Measurements from ENCODE around the gene LIMA1.
"Not testable (repeated sequence)": the region's sequence is repeated elsewhere in the genome, so short reads cannot be mapped to it uniquely, and the experiment has no call there.

The LIMA1 gene

DNA sequence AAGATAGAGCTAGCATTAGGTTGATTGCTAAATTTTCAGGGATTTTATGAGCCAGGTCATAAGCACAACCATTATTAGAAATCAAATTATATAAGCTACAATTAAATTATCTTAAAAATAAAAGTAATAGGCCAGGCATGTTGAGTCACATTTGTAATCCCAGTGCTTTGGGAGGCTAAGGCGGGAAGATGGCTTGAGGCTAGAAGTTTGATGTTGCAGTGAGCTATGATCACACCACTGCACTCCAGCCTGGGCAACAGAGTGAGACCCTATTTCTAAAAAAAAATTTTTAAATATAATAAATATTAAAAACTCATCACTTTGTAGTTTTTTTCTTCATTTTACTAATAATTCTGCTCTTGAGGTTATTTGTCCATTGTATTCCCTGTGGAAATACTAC is 1.9 kb upstream of the LIMA1 start:
- DNase-seq (ENCODE audit: low read depth), result no peak

GRCh38 chr12:50282721-50283228 is 545 bp downstream of the LIMA1 start:
- no peak for DNase-seq (ENCODE audit: low read depth)

- no peak for DNase-seq (ENCODE audit: low read depth)
Observed at GRCh38 chr12:50279501-50279900, 3.8 kb downstream of the LIMA1 start.

GRCh38 chr12:50276912-50277671 is 6.2 kb downstream of the LIMA1 start:
- DNase-seq (ENCODE audit: low read depth), result no peak

GRCh38 chr12:50276068-50276467 is 7.3 kb downstream of the LIMA1 start:
- no peak for DNase-seq (ENCODE audit: low read depth)

- DNase-seq (ENCODE audit: low read depth), result no peak
Observed at GRCh38 chr12:50275556-50275955, 7.8 kb downstream of the LIMA1 start.

DNA sequence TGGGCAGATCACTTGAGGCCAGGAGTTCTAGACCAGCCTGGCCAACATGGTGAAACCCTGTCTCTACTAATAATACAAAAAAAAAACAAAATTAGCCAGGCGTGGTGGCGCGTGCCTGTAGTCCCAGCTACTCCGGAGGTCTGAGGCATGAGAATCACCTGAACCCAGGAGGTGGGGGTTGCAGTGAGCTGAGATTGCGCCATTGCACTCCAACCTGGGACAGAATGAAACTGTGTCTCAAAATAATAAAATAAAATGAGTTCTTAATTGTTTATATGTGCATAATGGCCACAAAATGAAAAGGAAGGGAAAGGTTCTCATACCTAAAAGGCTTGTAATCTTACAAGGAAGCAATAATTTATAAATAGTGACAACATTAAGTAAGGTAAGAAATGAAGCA is 8.2 kb downstream of the LIMA1 start:
- DNase-seq (ENCODE audit: low read depth), result not testable (repeated sequence)

GRCh38 chr12:50271724-50272247 is 11.5 kb downstream of the LIMA1 start:
- DNase-seq (ENCODE audit: low read depth), result no peak

GRCh38 chr12:50268482-50268881 is 14.8 kb downstream of the LIMA1 start:
- DNase-seq (ENCODE audit: low read depth), result no peak

DNA sequence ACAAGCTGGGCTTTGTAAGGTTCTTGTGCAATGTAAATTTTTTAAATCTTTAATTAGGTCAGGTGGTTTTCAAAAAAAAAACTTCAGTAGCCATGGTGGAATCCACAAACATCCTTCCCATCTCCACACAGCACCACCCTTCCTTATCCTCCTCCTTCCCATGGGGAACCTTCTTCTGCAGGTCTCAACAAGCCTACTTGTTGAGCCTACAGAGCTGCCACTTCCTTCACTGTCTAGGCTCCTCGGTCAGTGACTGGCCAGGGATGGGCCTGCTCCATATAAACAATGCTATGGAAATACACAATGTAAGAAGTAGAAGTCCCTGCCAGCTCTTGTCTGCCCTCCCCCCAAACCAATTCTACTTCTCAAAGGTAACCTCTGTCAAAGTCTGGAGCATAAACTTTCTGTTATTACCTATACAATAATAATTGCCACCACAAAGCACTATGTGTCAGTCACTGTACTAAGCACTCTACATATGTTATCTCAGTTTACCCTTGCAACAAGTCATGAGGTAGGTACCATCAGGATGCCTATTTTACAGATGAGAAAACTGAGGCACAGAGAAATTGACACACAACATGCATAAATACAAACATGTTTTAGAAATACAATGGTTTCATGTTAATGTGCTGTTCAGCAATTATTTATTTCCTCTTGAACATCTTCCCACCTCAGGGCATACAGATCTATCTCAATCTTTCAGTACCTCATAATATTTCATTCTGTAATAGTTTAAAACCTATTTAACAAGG is 17.4 kb downstream of the LIMA1 start:
- no peak for DNase-seq (ENCODE audit: low read depth)

DNA sequence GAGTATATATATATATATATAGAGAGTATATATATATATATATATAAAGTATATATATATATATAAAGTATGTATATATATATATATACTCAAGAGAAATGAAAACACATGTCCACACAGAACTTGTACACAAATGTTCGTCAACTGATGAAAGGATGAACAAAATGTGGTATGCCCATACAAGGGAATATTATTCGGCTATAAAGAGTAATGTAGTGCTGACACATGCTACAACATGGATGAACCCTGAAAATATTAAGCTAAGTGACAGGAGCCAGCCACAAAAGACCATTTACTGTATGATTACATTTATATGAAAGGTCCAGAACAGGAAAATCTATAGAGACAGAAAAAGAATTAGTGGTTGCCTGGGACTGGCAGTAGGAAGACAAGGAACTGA is 19.5 kb downstream of the LIMA1 start:
- no peak for DNase-seq (ENCODE audit: low read depth)

DNA sequence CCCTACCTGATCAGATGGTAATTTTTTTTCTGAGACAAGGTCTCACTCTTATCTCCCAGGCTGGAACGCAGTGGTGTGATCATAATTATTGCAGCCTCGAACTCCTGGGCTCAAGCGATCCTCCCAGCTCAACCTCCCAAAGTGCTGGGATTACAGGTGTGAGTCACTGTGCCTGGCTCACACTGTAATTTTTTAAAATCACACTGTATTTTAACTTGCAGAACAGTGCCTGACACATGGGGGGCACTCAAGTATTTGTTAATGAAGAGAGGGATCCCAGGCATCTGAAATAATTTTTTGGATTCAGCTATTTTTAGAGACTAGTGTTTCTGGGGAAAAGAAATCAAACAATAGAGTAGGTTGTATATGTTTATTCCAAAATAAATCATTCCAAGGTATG is 21.7 kb downstream of the LIMA1 start:
- no peak for DNase-seq (ENCODE audit: low read depth)

DNA sequence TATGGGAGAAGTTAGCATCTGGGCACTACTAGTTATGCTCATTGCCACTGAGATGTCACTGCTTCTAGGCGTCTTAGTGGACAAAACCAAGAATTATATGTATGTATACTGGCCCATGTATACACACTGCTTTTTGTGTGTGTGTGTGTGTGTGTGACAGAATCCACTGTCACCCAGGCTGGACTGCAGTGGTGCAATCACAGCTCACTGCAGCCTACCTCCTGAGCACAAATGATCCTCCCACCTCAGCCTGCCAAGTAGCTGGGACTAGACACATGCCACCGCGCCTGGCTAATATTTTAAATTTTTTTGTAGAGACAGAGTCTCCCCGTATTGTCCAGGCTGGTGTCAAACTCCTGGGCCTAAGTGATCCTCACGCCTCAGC is 25.2 kb downstream of the LIMA1 start:
- DNase-seq (ENCODE audit: low read depth), result no peak

DNA sequence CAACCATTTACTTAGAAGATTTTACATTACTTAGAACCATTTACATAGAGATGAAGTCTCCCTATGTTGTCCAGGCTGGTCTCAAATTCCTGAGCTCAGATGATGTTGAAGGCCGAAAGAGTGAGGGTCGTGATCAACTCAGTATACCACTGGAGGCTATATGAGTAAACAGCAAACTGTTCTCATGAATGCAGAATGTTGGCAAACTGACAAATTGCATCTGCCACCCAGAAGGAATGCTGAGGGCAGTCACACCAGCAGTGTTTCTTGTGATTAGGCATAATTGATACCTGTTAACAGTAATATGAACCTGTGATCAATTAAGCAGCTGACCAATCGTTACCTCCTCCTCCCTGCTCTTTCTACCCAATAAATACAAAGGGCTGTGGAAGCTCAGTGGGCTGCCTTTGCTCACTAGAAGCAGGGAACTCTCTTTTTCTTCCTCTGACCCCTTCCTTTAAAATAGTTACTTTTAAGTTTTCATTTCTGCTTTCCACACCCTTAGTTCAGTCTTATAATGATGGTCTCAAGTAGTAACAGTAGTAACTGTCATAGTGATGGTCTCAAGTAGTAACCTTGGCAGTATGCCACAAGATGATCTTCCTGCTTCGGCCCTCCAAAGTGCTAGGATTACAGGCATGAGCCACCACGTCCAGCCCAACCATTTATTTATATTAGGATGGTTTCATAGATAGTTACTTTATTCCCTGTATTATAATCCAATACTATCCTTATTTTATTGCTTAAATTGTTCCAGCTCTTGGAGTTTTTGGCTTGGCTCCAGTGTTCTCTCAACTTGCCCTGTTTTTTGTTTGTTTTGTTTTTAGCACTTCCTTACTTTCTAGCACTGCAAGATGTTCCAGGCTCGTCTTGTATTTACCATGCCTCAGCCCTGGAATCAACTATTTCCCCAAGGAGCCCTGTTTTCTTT is 25.8 kb downstream of the LIMA1 start:
- no peak for DNase-seq (ENCODE audit: low read depth)

DNA sequence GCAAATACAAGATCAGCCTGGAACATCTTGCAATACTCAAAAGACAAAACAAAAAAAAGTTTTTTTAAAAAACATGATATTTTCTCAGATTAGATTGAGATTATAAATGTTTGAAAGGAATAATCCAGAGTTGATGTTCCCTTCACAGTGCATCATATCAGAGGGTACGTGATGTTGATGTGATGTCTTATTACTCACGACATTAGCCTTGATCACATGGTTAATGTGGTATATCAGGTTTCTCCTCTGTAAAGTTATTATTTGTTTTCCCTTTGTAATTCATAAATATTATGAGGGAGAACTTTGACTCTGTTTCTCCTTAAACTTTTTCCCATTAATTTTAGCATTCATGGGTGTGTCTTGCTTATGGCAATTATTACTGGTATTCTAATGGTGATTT is 26.6 kb downstream of the LIMA1 start:
- DNase-seq (ENCODE audit: low read depth), result no peak

DNA sequence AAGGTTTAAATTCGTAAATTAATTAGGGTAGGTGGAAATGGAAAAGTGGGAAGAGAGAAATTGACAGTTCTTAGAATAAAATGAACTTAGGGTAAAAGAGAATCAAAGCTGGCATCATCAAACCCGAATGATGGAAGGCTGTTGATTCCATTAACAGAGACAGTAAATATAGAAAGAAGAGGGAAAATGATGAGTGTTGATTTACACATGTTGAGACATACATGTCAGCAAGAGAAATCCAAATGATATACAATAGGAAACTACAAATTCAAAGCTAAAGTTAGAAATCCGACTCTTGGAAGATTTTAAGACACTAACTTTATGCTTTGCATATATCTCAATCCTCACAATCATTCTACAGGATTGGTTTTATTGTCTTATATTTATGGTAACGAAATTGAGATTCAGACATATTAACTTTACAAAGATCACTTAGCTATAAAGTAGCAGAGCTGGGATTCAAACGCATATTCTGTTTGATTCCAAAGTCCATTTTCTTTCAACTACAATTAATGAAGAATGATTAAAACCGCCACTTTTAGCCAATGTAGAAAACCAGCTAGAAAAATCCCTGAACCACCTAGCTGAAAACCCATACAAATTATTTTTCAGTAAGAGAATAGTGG is 30.2 kb downstream of the LIMA1 start:
- DNase-seq (ENCODE audit: low read depth), result no peak

GRCh38 chr12:50251619-50252252 is 31.6 kb downstream of the LIMA1 start:
- DNase-seq (ENCODE audit: low read depth), result no peak

DNA sequence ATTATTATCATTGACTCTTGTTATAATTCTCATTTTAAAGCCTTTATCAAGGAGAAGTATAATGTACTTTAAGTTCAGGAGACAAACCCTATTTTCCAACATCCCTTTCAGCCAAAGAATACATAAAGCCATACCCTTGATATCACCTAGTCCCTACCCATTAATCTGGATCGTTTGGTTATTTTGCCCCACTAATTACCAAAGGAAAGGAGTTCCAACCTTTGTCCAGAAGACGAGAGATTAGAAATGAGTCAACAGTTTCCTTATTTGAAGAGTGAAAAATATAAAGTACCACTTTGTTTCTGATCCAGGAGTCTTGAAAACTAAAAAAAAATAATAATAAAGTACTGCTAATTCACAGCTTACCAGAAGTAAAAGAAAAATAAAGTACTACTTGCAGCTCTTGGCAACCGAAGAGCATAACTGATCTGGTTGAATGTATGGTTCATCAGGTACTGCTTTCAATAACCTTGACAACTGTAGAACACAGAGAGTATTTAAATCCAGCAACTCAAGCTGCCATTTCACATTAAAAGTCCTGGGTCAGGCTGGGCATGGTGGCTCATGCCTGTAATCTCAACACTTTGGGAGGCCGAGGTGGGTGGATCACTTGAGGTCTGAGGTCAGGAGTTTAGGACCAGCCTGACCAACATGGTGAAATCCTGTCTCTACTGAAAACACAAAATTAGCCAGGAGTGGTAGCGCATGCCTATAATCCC is 33.7 kb downstream of the LIMA1 start:
- DNase-seq (ENCODE audit: low read depth), result no peak

DNA sequence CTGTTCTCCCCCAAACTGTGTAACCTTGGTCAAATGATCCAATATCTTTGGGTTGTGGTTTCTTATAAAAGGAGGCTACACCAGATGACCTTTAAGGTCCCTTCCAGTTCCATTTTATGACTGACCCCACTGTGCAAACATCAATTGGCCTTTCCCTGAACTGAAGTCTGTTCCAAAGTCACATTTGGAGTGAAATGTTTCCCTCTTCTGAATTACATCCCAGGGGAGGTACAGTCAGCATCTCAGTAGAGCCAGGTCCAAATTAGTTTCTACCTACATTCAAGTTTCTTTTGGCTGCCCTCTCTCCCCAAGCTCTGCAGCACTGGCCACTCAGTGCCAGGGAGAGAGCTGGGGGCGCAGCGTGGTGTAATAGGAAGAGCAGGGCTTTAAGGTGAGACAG is 34.4 kb downstream of the LIMA1 start:
- no peak for DNase-seq (ENCODE audit: low read depth)

GRCh38 chr12:50248411-50248810 is 34.9 kb downstream of the LIMA1 start:
- DNase-seq (ENCODE audit: low read depth), result no peak
